H1 (cell line): Measurements from ENCODE around the gene GRM8. TPM values are rescaled to one million over a fixed set of nuclear protein-coding genes. Genes with fewer than 3 reads are reported as not detected.

Experiments
- E2F6 ChIP-seq: IDR thresholded peaks from 2 replicates; pipeline ENCODE4 v1.6.1; 2012; ENCODE audit warnings: inconsistent platforms
- GTF2F1 ChIP-seq: IDR thresholded peaks from 2 replicates; pipeline ENCODE4 v1.6.1; 2012; ENCODE audit warnings: low read depth, low read length, improper control_type of control experiment, borderline replicate concordance
- HDAC6 ChIP-seq: IDR thresholded peaks from one replicate; pipeline ENCODE4 v1.7.1; 2012; ENCODE audit warnings: low read depth, mild to moderate bottlenecking, inconsistent platforms, low read length, moderate library complexity
- KDM1A ChIP-seq: fragments of 200-600, 300-600 bp; sonication (generic); IDR thresholded peaks from 2 replicates; pipeline ENCODE4 v1.7.1; 2016; ENCODE audit warnings: mild to moderate bottlenecking, low read length, borderline replicate concordance
- PHF8 ChIP-seq: fragments of 200-600 bp; sonication (generic); conservative IDR thresholded peaks from 2 replicates; pipeline ENCODE4 v1.7.1; 2012; ENCODE audit warnings: low read depth, mild to moderate bottlenecking, inconsistent platforms, low read length, moderate library complexity
- RAD21 ChIP-seq, 2 experiments: IDR thresholded peaks in 1 of 2; conservative IDR thresholded peaks in 1 of 2; 2 replicates each; pipeline ENCODE4 v1.6.1; 2011; ENCODE audit warnings: low read depth in 2 of 2, low read length in 2 of 2, improper control_type of control experiment in 1 of 2, inconsistent platforms in 1 of 2, mild to moderate bottlenecking in 1 of 2, moderate library complexity in 1 of 2
- TAF7 ChIP-seq: optimal IDR thresholded peaks from 2 replicates; pipeline ENCODE3; 2011; ENCODE audit warnings: low read depth, mild to moderate bottlenecking, inconsistent platforms, low read length, moderate library complexity, borderline replicate concordance
- polyA plus RNA-seq, 7 experiments: library from polyadenylated mRNA; depleted of rRNA in 3 of 7; stranded (reverse) in 5 of 7; unstranded in 2 of 7; fragments of >200 nt in 5 of 7; fragments of 200-250 nt in 2 of 7; gene quantifications; 1 replicate in 5 of 7; 2 replicates in 1 of 7; 4 replicates in 1 of 7; pipeline versions ENCODE4 v1.2.1 to v1.2.3, GENCODE V29; 2011 to 2013; ENCODE audit warnings: missing spikeins in 2 of 7, mixed read lengths in 2 of 7
- total RNA-seq: library from RNA; stranded (reverse); fragmentation: NEBNext Ultra II Directional; extraction: Animal tissue kit (Norgen Biotek cat#: 25700); gene quantifications from 2 replicates; pipeline ENCODE4 v1.2.1, GENCODE V29; 2021

The GRM8 gene
- total and polyA plus RNA-seq, 2 of the 8 experiments (the other 6 are each of a cell fraction or from before 2014, with no cell fraction given): 2.6 to 2.8 TPM

- no peak for TF ChIP-seq RAD21 (IDR thresholded peaks at IDR 0.05 in 1 of 2, conservative IDR thresholded peaks at IDR 0.05 in 1 of 2; ENCODE audit: low read depth in 2 of 2, low read length in 2 of 2)
- no peak for TF ChIP-seq HDAC6
- no peak for TF ChIP-seq PHF8
- TF ChIP-seq KDM1A: no peak
- TF ChIP-seq GTF2F1: no peak
- no peak for TF ChIP-seq TAF7
- no peak for TF ChIP-seq E2F6
Observed at GRCh38 chr7:127290116-127290655, 37.4 kb upstream of the GRM8 start (continued).
